Stomach (tissue), 9 donors: ENCODE results near the gene NAALADL2. TPM values are rescaled to one million over a fixed set of nuclear protein-coding genes. Genes with fewer than 3 reads are reported as not detected.

ENCODE experiments used
- DNase-seq, 2 donors: peaks; one replicate each; pipeline versions ENCODE4 v3.0.0 to v3.0.0-alpha.2; 2013 to 2019
- H3K27ac ChIP-seq, 5 donors: fragments of 200-600 bp in 4 of 5; sonication (generic) in 4 of 5; one replicate each; pipeline ENCODE4 v1.5.1; 2013 to 2019; ENCODE audit warnings: mild to moderate bottlenecking in 1 of 5, moderate library complexity in 1 of 5
- H3K27me3 ChIP-seq, 3 donors: fragments of 200-600 bp; sonication (generic); one replicate each; pipeline ENCODE4 v1.5.1; 2017 to 2019; ENCODE audit warnings: mixed run types in 1 of 3
- H3K36me3 ChIP-seq, 4 donors: fragments of 200-600 bp; sonication (generic); 1 replicate in 3 of 4; 2 replicates in 1 of 4; pipeline ENCODE4 v1.5.1; 2016 to 2019
- H3K4me1 ChIP-seq, 4 donors: fragments of 200-600 bp; sonication (generic); one replicate each; pipeline ENCODE4 v1.5.1; 2016 to 2019
- H3K4me3 ChIP-seq, 4 donors: fragments of 200-600 bp; sonication (generic) in 3 of 4; one replicate each; pipeline ENCODE4 v1.5.1; 2016 to 2019; ENCODE audit warnings: mild to moderate bottlenecking in 1 of 4
- H3K9me3 ChIP-seq, 4 donors: fragments of 200-600 bp; sonication (generic); one replicate each; pipeline ENCODE4 v1.5.1; 2016 to 2019
- EP300 ChIP-seq: sonication (generic); formaldehyde crosslinking; IDR thresholded peaks from one replicate; pipeline ENCODE4 v1.6.1; 2017; ENCODE audit warnings: antibody characterized with exemption
- POLR2A ChIP-seq, 4 donors: fragments of 450-650 bp; IDR thresholded peaks; one replicate each; pipeline ENCODE4 v1.6.1; 2016; ENCODE audit warnings: antibody characterized with exemption in 4 of 4, control low read depth in 2 of 4, mild to moderate bottlenecking in 1 of 4, moderate library complexity in 1 of 4
- POLR2AphosphoS5 ChIP-seq, 3 donors: sonication (generic); formaldehyde crosslinking; IDR thresholded peaks; one replicate each; pipeline ENCODE4 v1.6.1; 2016; ENCODE audit warnings: antibody characterized with exemption in 3 of 3
- WGBS, 5 donors: extraction: QIAGEN DNeasy Blood & Tissue Kit in 3 of 5; methylation state at CpG; one replicate each; pipeline versions ENCODE4 v1.1.5 to v1.1.7; 2013 to 2018; 5-methylcytosine and 5-hydroxymethylcytosine counted together
- intact Hi-C: fragments of 100-400 bp; cut with DNase I; formaldehyde crosslinking; loops from one replicate; pipeline ENCODE4 v1.15.1; 2023; ENCODE audit warnings: low total_unique reads
- polyA plus RNA-seq, 3 donors: library from polyadenylated mRNA; stranded (reverse); fragments of 200-250 nt; gene quantifications; one replicate each; pipeline ENCODE4 v1.2.3, GENCODE V29; 2013
- total RNA-seq, 5 donors: library from RNA; depleted of rRNA; stranded (reverse); fragments of >200 nt; gene quantifications; one replicate each; pipeline versions ENCODE4 v1.1.0 to v1.2.3, GENCODE V29; 2014 to 2016
- TF ChIP-seq, protein P1 (sequence below), 7 experiments: fragments of 450-650 bp in 4 of 7; fragments of 200-600 bp in 3 of 7; sonication (generic) in 3 of 7; IDR thresholded peaks; one replicate each; pipeline ENCODE4 v1.5.1; 2016 to 2019; ENCODE audit warnings: antibody characterized with exemption in 7 of 7, control low read depth in 2 of 7, mild to moderate bottlenecking in 1 of 7
- donor health status: healthy with polysubstance abuse.
- donor health status: Bipolar disorder and iron deficiency.
- donor health status: healthy.

Gene NAALADL2
- total and polyA plus RNA-seq, 8 donors: 0.58 to 43.7 (median 5.4) TPM

DNA sequence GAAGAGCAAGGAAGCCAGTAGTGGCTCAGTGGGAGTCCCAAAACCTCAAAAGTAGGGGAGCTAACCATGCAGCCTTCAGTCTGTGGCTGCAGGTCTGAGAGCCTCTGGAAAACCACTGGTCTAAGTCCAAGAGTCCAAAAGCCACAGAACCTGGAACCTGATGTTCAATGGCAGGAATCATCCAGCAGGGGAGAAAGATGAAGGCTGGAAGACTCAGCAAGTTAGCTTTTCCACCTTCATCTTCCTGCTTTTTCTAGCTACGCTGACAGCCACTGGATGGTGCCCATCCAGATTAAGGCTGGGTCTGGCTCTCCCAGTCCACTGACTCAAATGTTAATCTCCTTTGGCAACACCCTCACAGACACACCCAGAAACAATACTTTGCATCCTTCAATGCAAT is 626.3 kb downstream of the NAALADL2 start:
- TF ChIP-seq POLR2A (IDR thresholded peaks at IDR 0.05) (no peak), EP300 (no peak), POLR2AphosphoS5 (IDR thresholded peaks at IDR 0.05) (no peak)
- TF ChIP-seq, protein P1, sequence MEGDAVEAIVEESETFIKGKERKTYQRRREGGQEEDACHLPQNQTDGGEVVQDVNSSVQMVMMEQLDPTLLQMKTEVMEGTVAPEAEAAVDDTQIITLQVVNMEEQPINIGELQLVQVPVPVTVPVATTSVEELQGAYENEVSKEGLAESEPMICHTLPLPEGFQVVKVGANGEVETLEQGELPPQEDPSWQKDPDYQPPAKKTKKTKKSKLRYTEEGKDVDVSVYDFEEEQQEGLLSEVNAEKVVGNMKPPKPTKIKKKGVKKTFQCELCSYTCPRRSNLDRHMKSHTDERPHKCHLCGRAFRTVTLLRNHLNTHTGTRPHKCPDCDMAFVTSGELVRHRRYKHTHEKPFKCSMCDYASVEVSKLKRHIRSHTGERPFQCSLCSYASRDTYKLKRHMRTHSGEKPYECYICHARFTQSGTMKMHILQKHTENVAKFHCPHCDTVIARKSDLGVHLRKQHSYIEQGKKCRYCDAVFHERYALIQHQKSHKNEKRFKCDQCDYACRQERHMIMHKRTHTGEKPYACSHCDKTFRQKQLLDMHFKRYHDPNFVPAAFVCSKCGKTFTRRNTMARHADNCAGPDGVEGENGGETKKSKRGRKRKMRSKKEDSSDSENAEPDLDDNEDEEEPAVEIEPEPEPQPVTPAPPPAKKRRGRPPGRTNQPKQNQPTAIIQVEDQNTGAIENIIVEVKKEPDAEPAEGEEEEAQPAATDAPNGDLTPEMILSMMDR (IDR thresholded peaks at IDR 0.05): no peak
- no peak overlapping the region for H3K27ac ChIP-seq
- DNase-seq: no peak
- no peaks in the 10 kb centered on the region for H3K27me3 ChIP-seq
- WGBS, 5 donors: 61 to 79% (median 65%) methylated on average over 1 of the region's 1 CpG
- no peaks in the 10 kb centered on the region for H3K36me3 ChIP-seq
- H3K9me3 ChIP-seq: no peaks in the 10 kb centered on the region
- peaks cover 0 to 10% (median 4%) of the 10 kb centered on the region in 4 donors for H3K4me1 ChIP-seq
- no peak overlapping the region for H3K4me3 ChIP-seq
- intact Hi-C loops: no loop called here

DNA sequence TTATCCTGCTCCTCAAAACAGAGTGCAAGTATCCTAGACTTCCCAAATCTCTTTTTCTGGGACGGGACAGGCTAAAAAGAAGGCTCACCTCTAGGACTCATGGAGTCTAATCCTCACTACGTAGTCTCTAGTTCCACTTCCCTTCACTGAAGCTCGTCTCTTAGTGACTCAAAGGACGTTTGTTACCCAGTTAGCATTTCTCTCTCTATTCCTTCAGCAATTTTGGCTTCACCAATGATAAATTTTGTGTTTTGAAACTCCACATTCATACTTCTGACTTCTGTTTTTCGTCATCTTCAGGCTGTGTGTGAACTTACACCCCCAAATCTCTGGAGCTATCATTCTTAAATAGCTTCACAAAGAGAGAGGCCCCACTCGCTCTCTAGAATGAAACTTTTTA is 627.1 kb downstream of the NAALADL2 start:
- peak in 1 of 2 donors; percentile 26 for DNase-seq
- intact Hi-C loops: no loop called here
- 64 to 91% (median 85%) methylated on average over 6 of the region's 6 CpGs for WGBS, 5 donors
- Histone ChIP-seq H3K9me3 (no peaks in the 10 kb centered on the region), H3K4me1 (peaks cover 0 to 10% (median 4%) of the 10 kb centered on the region in 4 donors), H3K4me3 (no peak overlapping the region), H3K27me3 (no peaks in the 10 kb centered on the region), H3K36me3 (no peaks in the 10 kb centered on the region), H3K27ac (no peak overlapping the region)
- TF ChIP-seq EP300 (no peak), POLR2AphosphoS5 (IDR thresholded peaks at IDR 0.05) (no peak), POLR2A (IDR thresholded peaks at IDR 0.05) (no peak)
- TF ChIP-seq, protein P1 (IDR thresholded peaks at IDR 0.05): no peak

DNA sequence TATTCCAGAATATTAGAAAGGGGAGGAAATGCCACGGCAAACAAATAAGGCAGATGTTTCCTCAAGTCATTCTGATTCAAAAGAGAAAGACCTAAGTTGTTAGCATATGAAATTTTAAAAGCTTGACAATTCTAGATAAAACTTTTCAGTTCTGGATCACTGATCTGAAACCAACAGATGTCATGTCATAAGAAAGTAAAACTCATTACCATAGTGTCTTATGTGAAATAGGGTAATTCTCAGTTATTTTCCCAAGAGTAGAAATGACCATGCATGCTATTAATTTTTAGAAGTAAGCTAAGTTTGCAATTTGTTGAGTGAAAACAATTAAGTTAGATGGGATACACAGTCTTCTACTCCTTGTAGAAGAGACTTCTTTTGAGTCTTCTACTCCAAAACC is 630.3 kb downstream of the NAALADL2 start:
- DNase-seq: no peak
- peaks cover 0 to 8% (median 2%) of the 10 kb centered on the region in 4 donors for H3K4me1 ChIP-seq
- no peaks in the 10 kb centered on the region for H3K36me3 ChIP-seq
- WGBS, 5 donors: 78 to 93% (median 87%) methylated on average over 1 of the region's 1 CpG
- TF ChIP-seq EP300: no peak
- TF ChIP-seq POLR2A (IDR thresholded peaks at IDR 0.05): no peak
- TF ChIP-seq, protein P1 (IDR thresholded peaks at IDR 0.05): no peak
- no peaks in the 10 kb centered on the region for H3K9me3 ChIP-seq
- no peaks in the 10 kb centered on the region for H3K27me3 ChIP-seq
- no peak overlapping the region for H3K27ac ChIP-seq
- intact Hi-C loops: no loop called here
- no peak overlapping the region for H3K4me3 ChIP-seq

DNA sequence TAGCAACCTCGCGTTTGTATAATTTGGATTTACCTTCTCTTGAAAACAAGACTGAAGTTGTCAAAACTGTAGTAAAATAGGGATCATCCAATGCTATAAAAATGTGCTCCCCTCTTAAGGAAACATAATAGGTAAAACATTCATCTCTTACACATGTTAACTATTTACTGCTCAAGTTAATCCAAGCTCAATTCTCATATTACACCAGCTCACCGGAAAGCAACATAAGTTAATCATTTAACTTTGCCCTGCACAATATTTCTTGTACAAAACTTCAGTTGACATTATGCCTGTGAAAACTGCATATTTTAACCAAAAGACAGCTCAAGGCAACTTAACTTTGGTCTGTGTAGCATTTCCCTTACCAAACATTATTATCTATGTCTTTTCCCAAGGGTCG is 634.2 kb downstream of the NAALADL2 start:
- intact Hi-C loops: no loop called here
- H3K4me3 ChIP-seq: no peak overlapping the region
- no peaks in the 10 kb centered on the region for H3K36me3 ChIP-seq
- TF ChIP-seq EP300: no peak
- TF ChIP-seq, protein P1 (IDR thresholded peaks at IDR 0.05): no peak
- TF ChIP-seq POLR2AphosphoS5 (IDR thresholded peaks at IDR 0.05): no peak
- TF ChIP-seq POLR2A (IDR thresholded peaks at IDR 0.05): no peak
- no peaks in the 10 kb centered on the region for H3K27me3 ChIP-seq
- WGBS, 5 donors: 77 to 87% (median 84%) methylated on average over 4 of the region's 4 CpGs
- H3K27ac ChIP-seq: no peak overlapping the region
- DNase-seq: peak in 1 of 2 donors; percentile 10
- H3K4me1 ChIP-seq: no peaks in the 10 kb centered on the region
- no peaks in the 10 kb centered on the region for H3K9me3 ChIP-seq
